GM12872 (cell line): ENCODE measurements around the gene CROCC2.

Source experiments
- TF ChIP-seq, protein P1 (sequence below): IDR thresholded peaks from 3 replicates; pipeline ENCODE4 v1.5.1; 2011; ENCODE audit warnings: low read depth, mild to moderate bottlenecking, low read length, moderate library complexity; ENCODE audit not compliant: insufficient read depth

The CROCC2 gene

DNA sequence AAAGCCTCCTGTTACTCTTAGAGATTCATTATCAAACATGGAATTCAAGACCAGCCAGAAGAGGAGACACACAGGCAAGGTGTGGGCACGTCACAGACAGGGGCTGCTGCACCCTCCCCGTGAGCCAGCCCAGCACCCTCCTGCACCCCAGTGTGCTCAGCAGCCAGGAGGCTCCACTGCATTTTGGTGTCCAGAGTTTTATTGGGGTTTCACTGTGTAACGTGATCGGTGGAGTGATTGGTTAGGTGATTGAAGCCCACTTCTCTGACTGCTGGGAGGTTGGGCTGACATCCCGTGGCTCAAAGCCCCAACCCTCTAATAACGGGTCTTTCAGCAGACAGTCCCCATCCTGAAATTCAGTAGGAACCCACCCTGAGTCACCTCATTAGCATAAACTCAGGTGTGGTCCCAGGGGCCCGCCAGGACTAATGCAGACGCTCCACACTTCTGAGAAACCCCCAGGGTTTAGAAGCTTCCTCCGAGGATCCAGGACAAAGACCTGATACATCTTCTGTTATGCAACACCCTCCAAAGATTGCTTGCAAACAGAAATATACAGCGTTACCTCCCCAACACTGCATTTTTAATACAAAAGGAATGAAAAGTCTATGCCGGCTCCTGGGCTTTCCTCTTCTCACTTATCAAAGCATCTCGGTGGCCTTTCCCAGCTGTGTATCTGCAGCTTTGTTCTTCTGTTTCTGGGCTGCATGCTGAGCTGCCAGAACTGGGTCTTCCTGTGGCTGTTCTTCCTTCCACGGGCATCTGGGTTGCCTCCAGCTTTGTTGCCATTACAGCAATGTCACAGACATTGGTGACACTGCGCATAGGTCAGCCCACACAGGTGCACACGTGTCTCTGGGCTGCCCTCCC, 48.5 kb downstream of the CROCC2 start:
- TF ChIP-seq, protein P1, sequence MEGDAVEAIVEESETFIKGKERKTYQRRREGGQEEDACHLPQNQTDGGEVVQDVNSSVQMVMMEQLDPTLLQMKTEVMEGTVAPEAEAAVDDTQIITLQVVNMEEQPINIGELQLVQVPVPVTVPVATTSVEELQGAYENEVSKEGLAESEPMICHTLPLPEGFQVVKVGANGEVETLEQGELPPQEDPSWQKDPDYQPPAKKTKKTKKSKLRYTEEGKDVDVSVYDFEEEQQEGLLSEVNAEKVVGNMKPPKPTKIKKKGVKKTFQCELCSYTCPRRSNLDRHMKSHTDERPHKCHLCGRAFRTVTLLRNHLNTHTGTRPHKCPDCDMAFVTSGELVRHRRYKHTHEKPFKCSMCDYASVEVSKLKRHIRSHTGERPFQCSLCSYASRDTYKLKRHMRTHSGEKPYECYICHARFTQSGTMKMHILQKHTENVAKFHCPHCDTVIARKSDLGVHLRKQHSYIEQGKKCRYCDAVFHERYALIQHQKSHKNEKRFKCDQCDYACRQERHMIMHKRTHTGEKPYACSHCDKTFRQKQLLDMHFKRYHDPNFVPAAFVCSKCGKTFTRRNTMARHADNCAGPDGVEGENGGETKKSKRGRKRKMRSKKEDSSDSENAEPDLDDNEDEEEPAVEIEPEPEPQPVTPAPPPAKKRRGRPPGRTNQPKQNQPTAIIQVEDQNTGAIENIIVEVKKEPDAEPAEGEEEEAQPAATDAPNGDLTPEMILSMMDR: no peak

DNA sequence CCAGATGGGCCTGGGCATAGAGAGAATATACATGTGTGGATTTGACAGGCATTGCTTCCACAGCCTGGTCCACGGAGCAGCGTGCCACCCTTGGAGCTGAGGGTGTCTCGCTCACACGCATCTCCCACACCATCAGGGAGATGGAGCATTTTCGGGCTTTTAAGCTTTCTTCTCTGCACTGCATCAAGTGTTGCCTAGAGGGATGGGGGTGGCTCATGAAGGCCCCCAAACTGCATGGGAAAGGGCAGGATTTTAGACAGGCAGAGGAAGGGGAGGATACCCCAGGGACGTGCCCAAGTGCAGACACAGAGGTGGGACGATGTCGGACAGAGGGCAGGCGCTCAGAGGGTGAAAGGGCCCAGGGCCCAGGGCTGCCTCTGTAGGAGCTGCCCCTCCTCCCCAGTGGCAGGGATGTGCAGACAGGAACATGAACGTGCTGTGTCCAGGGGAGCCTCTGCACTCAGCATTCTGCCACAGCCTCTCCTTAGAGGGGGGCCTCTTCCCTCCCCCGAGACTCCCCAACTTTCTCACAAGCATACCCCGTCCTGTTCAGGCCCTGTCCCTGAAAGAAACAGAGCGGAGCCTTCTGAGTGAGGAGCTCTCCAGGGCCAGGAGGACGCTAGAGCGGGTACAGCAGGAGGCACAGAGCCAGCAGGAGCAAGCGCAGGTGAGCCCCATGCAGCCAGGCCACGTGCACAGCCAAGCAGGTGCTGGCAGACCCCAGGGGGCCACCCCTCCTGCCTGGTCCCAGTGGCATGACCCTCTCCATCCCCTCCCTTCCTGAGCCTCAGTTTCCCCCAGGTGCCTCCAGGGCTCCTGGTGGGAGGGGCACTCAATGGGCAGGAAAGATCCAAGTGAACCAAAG, 49.4 kb downstream of the CROCC2 start:
- TF ChIP-seq, protein P1: no peak

DNA sequence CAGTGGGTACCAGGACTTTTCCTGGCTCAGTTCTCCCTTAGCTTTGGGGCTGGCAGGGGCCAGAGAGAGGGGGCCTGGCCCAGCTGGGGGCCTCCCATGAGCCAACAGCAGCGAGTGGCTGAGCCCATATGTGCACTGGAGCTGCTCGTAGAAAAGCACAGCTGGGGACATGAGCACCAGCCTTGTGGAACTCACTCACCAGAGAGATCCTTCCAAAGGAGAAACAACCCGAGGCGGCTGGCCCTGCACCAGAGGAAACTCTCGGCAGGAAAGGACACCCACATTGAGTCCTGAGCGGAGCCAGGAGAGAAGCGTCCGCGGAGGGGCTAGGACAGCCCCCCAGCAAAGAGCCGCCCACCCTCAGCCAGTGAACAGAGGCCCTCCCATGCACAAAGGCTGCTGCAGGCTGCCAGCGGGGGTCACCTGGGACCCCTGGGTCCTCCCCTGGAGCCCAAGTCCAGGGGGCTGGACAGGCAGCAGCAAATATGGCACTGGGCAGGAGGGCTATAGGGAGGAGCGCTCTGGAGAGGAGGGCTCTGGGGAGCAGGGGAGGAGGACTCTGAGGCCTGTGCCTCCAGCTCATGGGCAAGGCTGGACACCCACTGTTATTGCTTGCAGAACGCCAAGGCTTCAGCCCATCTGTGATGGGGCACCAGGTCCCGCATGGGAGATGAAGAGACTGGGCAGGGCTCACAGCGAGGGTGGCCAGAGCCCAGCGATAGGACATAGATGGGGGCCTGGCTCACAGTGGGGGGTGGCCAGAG, 50.2 kb downstream of the CROCC2 start:
- TF ChIP-seq, protein P1: no peak

DNA sequence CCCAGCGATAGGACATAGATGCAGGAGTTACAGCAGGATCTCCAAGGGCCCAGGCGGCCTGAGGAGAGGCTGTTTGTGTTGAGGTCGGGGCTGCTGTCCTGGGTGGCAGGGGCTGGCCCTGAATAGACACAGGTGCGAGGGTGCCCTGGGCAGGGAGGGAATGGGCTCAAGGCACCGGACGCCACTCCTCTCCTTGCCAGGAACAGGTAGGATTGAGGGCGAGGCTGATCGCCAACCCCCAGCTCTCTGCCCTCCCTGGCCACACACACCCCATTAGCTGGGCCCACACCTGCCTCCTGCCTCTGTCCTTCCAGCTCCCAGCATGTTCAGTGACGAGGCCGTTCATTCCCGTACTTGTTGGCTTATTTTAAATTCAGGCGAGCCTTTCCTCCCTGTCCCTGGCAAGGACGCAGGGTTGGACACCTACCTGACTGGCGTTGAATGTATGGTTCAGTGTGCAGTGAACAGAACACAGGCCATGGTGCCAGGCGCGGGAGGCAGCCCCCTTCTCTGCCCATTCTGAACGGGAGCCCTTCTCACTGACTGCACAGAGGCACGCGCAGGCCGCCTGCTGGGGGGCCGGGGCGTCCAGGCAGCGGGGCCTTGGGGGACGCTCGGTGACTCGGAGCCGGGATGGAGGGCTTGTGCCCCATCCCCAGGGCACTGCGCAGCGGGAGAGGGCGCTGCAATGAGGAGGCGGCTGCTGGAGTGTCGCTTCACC, 51.0 kb downstream of the CROCC2 start:
- TF ChIP-seq, protein P1: no peak

DNA sequence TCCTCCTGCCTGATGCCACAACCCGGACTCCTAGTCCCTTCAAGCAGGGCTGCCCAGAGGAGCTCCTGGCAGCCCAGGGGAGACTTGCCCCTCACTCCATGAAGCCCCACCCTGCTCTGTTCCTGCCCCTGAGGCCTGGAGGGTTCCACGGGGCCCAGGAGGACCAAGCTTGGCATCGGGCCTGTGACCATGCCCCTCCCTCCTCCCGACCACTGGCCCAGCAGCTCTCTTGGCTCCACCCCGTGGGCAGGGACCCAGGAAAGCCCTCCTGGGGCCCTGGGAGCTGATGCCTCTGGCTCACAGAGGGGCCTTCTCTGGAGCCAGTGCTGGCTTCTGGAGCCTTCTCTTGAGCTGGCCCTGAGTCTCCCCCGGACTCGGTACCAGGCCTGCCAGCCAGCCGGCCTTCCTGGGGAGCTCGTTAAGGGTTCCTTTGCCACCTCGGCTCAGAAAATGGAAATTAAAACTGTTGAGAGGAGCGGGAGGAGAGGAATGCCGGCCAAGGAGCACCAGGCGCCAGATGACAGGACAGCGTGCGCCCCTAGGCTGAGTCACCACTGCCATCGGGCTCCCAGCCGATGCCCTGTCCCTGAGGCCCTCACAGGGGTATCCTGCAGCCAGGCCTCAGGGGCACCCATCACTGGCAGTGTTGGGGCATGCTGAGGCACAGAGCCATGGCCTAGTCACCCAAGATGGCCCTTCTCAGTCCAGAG, 51.7 kb downstream of the CROCC2 start:
- TF ChIP-seq, protein P1: no peak

DNA sequence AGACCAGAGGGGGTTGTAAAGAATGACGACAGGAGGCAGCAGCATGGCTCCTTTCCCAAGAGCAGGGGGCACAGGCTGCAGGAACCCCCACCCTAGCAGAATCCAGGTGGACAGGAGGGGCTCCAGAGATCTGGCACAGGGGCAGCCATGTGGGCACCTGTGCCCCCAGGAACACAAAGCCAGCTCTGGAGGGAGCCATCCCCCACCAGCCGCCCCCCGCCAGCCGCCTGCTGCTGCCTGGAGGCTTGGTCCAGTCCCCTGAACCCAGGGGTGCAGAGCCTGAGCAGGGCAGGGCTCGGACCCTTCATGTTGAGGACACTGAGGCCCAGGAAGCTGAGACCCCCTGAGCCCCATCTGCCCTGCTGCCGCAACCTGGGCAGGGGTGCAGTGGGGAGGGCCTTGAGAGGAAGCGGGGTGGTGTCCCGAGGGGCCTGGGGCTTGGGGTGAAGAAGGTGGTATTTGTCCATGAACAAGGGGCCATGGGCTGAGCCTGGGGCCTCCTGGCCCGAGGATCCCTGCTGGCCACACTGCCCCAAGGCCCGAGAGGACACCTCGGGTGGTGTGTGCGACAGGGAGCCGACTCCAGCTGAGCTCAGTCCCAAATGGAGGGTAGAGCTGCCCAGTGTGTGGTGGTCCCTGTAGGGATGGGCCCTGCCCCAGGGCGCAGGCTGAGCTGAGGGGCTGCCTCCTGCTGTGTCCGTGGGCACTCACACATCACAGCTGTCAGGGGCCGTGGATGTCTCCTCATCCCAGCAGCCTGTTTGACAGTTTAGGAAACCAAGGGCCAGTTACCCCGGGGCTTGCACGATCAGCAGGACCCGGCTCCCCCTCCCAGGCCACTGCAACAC, 52.5 kb downstream of the CROCC2 start:
- TF ChIP-seq, protein P1: no peak
